AG09309 (cell line): ENCODE results near the gene WDR38.
"Not testable (repeated sequence)": the region's sequence is repeated elsewhere in the genome, so short reads cannot be mapped to it uniquely, and the experiment has no call there.

Experiments
- DNase-seq: peaks from one replicate; pipeline ENCODE4 v3.0.0-alpha.2; 2010; ENCODE audit warnings: low read depth
- H3K4me3 ChIP-seq: 2 replicates; pipeline ENCODE4 v1.5.1; 2011; ENCODE audit warnings: mild to moderate bottlenecking, low read depth, low read length, moderate library complexity; ENCODE audit not compliant: control insufficient read depth
- TF ChIP-seq, protein P1 (sequence below): IDR thresholded peaks from 2 replicates; pipeline ENCODE4 v1.5.1; 2011; ENCODE audit warnings: mild to moderate bottlenecking, low read depth, low read length, inconsistent platforms; ENCODE audit not compliant: insufficient read depth, control insufficient read depth; ENCODE audit errors: missing control alignments

WDR38 gene

DNA sequence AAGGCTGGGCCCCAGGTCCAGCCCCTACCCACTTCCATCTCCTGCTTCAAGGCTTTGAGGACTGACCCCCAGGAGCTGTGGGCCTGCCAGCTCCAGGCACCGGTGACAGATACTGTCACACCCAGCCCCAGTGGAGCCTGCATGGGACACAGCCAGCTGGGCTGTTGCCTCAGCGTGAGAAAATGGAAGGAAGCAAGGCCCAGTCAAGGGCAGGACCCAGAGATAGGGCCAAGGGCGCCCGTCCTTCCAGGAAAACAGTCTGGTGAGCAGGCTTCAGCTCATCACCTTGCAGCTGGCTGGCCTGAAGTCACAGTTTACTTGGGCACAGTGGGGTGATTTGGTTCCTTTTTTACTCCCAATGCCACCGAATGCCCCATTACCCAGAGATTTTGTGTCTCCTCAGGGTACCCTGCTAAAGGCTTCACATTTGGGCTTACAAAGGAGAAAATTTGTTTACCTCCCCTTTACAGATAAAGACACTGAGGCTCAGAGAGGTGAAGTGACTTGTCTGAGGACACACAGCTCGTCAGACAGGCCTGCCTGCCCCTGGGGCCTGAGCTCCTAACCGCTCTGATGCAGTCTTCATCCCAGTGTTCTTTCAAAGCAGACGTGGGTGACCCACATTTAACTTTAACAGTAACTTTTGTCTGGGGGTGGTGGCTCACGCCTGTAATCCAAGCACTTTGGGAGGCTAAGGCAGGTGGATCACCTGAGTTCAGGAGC is 21.5 kb upstream of the WDR38 start:
- TF ChIP-seq, protein P1, sequence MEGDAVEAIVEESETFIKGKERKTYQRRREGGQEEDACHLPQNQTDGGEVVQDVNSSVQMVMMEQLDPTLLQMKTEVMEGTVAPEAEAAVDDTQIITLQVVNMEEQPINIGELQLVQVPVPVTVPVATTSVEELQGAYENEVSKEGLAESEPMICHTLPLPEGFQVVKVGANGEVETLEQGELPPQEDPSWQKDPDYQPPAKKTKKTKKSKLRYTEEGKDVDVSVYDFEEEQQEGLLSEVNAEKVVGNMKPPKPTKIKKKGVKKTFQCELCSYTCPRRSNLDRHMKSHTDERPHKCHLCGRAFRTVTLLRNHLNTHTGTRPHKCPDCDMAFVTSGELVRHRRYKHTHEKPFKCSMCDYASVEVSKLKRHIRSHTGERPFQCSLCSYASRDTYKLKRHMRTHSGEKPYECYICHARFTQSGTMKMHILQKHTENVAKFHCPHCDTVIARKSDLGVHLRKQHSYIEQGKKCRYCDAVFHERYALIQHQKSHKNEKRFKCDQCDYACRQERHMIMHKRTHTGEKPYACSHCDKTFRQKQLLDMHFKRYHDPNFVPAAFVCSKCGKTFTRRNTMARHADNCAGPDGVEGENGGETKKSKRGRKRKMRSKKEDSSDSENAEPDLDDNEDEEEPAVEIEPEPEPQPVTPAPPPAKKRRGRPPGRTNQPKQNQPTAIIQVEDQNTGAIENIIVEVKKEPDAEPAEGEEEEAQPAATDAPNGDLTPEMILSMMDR, result no peak
- no peak for DNase-seq
- H3K4me3 ChIP-seq, result no peak overlapping the region

DNA sequence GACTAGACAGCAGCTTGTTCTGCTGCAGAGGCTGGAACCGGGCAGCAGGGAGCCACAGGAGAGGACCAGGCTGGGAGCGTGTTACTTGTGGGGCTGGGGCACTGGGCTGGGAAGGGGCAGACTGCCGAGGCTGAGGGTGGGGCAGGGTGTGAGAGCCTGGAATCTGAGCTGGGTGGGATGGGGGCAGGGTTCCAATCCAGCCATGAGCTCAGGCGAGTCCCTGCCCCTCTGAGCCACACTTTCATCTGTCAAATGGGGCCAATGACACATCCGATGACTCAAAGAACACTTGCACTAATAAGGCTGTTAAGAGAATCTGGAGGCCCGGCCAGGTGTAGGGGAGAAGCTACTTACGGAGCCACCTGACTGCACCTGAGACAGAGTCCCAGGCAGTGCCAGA is 18.7 kb upstream of the WDR38 start:
- H3K4me3 ChIP-seq, result no peak overlapping the region
- TF ChIP-seq, protein P1, result no peak
- no peak for DNase-seq

DNA sequence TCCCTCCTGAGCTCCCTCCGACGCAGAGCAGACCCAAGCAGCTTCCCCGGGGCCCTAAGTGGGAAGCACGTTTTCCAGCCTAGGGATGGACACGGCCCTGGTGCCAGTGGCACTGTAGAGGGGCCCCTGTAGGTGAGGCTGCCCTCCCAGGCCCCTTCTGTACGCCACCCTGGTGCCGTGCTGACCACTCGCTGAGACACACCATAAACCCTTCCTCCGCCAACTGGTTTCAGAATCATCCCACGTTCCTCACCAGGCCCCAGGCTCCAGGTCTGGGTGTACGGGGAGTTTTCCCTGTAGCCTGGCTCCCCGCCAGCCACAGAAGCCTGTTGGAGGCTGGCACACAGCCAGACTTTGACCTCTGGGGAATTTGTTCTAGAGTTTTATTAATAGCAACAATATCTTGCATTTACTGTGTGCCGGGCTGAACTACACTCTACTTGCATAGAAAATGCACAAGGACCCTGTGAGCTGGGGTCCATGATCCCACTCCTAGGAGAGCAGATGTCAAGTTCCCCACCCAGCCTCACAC is 18.2 kb upstream of the WDR38 start:
- TF ChIP-seq, protein P1, result no peak
- H3K4me3 ChIP-seq, result no peak overlapping the region
- DNase-seq, result no peak

- DNase-seq, H3K4me3 ChIP-seq: not testable (repeated sequence)
These were observed 15.1 kb upstream of the WDR38 start for GRCh38 chr9:124838132-124838531.

GRCh38 chr9:124838567-124839275 is 14.5 kb upstream of the WDR38 start:
- DNase-seq, H3K4me3 ChIP-seq: not testable (repeated sequence)

- no peak overlapping the region for H3K4me3 ChIP-seq
- no peak for DNase-seq
- TF ChIP-seq, protein P1, result peak; percentile 58
These were observed 13.5 kb upstream of the WDR38 start for GRCh38 chr9:124839612-124840299.

- TF ChIP-seq, protein P1, result peak; percentile 7
- DNase-seq, result no peak
- no peak overlapping the region for H3K4me3 ChIP-seq
These were observed 12.9 kb upstream of the WDR38 start for GRCh38 chr9:124840300-124840833.
